HCT116 (cell line): ENCODE results near the gene SLC29A1. TPM values are rescaled to one million over a fixed set of nuclear protein-coding genes. Genes with fewer than 3 reads are reported as not detected.

ENCODE experiments used
- ATAC-seq: fragments of 200-7000 bp; cut with Tn5 transposase; 2 replicates; pipeline ENCODE4 v1.9.1; 2020; ENCODE audit warnings: mild to moderate bottlenecking, moderate library complexity
- BruUV-seq: library from RNA; stranded (reverse); fragments of 400-500 nt; replicated peaks from 2 replicates; lab custom pipeline; 2021; lab: Mats Ljungman, UMichigan
- CTCF ChIA-PET: fragments of 300-600 bp; sonication (Branson Sonifier 250); formaldehyde crosslinking; loops from one replicate; lab custom pipeline; 2021; ENCODE audit warnings: antibody characterized with exemption; lab: Charles Lee
- POLR2A ChIA-PET: fragments of 300-600, 350-600 bp; sonication (Branson Sonifier 250); formaldehyde crosslinking; loops from one replicate; lab custom pipeline; 2021; ENCODE audit warnings: antibody characterized with exemption; lab: Charles Lee
- RAD21 ChIA-PET, 2 experiments: fragments of 300-600 bp; sonication (Branson Sonifier 250); formaldehyde crosslinking; loops; one replicate each; lab custom pipeline; 2023; ENCODE audit warnings: low total read pairs in 2 of 2; ENCODE audit not compliant: uncharacterized antibody in 2 of 2, unreplicated experiment in 2 of 2, low non-redundant PET in 1 of 2; lab: Charles Lee
- DNase-seq: peaks from one replicate; pipeline ENCODE4 v3.0.0-alpha.2; 2010; ENCODE audit warnings: low read depth, low spot score
- H2AFZ ChIP-seq: fragments of 200-600 bp; shearing (Covaris generic), sonication (generic); 2 replicates; pipeline ENCODE4 v1.6.1; 2017; ENCODE audit warnings: low read depth, mixed run types, mixed read lengths, antibody characterized with exemption, low read length; ENCODE audit not compliant: poor library complexity, severe bottlenecking
- H3K27ac ChIP-seq: 2 replicates; pipeline ENCODE4 v1.5.1; 2012; ENCODE audit warnings: low read depth, low read length
- H3K27me3 ChIP-seq: fragments of 200-600 bp; sonication (generic); 2 replicates; pipeline ENCODE4 v1.6.1; 2016; ENCODE audit warnings: mixed run types, low read length, mixed read lengths; ENCODE audit not compliant: insufficient read depth
- H3K36me3 ChIP-seq, 2 experiments: fragments of 200-500 bp in 1 of 2; fragments of 200-600 bp in 1 of 2; sonication (Bioruptor generic) in 1 of 2; sonication (generic) in 1 of 2; 2 replicates each; pipeline versions ENCODE4 v1.5.1 to v1.6.1; 2014 to 2016; ENCODE audit warnings: low read length in 2 of 2, inconsistent platforms in 1 of 2, mixed read lengths in 1 of 2, mixed run types in 1 of 2; ENCODE audit not compliant: insufficient read depth in 2 of 2, control insufficient read depth in 1 of 2
- H3K4me1 ChIP-seq, 2 experiments: fragments of 200-600 bp in 1 of 2; sonication (generic) in 1 of 2; 2 replicates each; pipeline versions ENCODE4 v1.5.1 to v1.6.1; 2012 to 2017; ENCODE audit warnings: low read length in 2 of 2, inconsistent platforms in 1 of 2, mild to moderate bottlenecking in 1 of 2, mixed read lengths in 1 of 2, mixed run types in 1 of 2, moderate library complexity in 1 of 2; ENCODE audit not compliant: insufficient read depth in 2 of 2, control insufficient read depth in 1 of 2
- H3K4me2 ChIP-seq: fragments of 200-600 bp; sonication (generic); 2 replicates; pipeline ENCODE4 v1.6.1; 2017; ENCODE audit warnings: mixed run types, low read length, mixed read lengths
- H3K4me3 ChIP-seq, 2 experiments: fragments of 200-600 bp in 1 of 2; sonication (generic) in 1 of 2; replicated peaks in 1 of 2; 2 replicates each; pipeline ENCODE4 v1.5.1; 2011 to 2016; ENCODE audit warnings: low read length in 2 of 2, control low read depth in 1 of 2, low read depth in 1 of 2, mild to moderate bottlenecking in 1 of 2, mixed read lengths in 1 of 2, mixed run types in 1 of 2
- H3K79me2 ChIP-seq: fragments of 200-600 bp; sonication (generic); 2 replicates; pipeline ENCODE4 v1.6.1; 2017; ENCODE audit warnings: mild to moderate bottlenecking, mixed run types, low read length, moderate library complexity, mixed read lengths; ENCODE audit not compliant: insufficient read depth
- H3K9ac ChIP-seq: fragments of 200-600 bp; sonication (generic); 2 replicates; pipeline ENCODE4 v1.6.1; 2016; ENCODE audit warnings: low read length, mixed read lengths
- H3K9me2 ChIP-seq: fragments of 200-600 bp; sonication (generic), shearing (Covaris generic); 2 replicates; pipeline ENCODE4 v1.6.1; 2017; ENCODE audit warnings: mixed run types, mild to moderate bottlenecking, moderate library complexity; ENCODE audit not compliant: insufficient read depth
- H3K9me3 ChIP-seq, 2 experiments: fragments of 200-500 bp in 1 of 2; fragments of 200-600 bp in 1 of 2; sonication (Bioruptor generic) in 1 of 2; sonication (generic) in 1 of 2; 2 replicates each; pipeline ENCODE4 v1.6.1; 2014 to 2017; ENCODE audit warnings: low read length in 2 of 2, mixed read lengths in 2 of 2, inconsistent platforms in 1 of 2, low read depth in 1 of 2, mild to moderate bottlenecking in 1 of 2, mixed run types in 1 of 2, moderate library complexity in 1 of 2; ENCODE audit not compliant: control insufficient read depth in 1 of 2, insufficient read depth in 1 of 2
- H4K20me1 ChIP-seq: fragments of 200-600 bp; sonication (generic), shearing (Covaris generic); 2 replicates; pipeline ENCODE4 v1.6.1; 2017; ENCODE audit warnings: mixed run types, mild to moderate bottlenecking, moderate library complexity; ENCODE audit not compliant: insufficient read depth
- CBX3 ChIP-seq: IDR thresholded peaks from 2 replicates; pipeline ENCODE4 v1.6.1; 2012; ENCODE audit warnings: low read depth
- EGR1 ChIP-seq: IDR thresholded peaks from 2 replicates; pipeline ENCODE4 v1.6.1; 2012; ENCODE audit warnings: low read depth
- ELF1 ChIP-seq: IDR thresholded peaks from 2 replicates; pipeline ENCODE4 v1.6.1; 2012; ENCODE audit warnings: low read depth, borderline replicate concordance
- EZH2 ChIP-seq: fragments of 200-600 bp; sonication (generic); IDR thresholded peaks from 2 replicates; pipeline ENCODE4 v1.6.1; 2017; ENCODE audit warnings: antibody characterized with exemption, mixed run types
- EZH2phosphoT487 ChIP-seq: fragments of 200-600 bp; IDR thresholded peaks from 2 replicates; pipeline ENCODE4 v1.6.1; 2018; ENCODE audit warnings: antibody characterized with exemption, borderline replicate concordance
- JUND ChIP-seq: IDR thresholded peaks from 2 replicates; pipeline ENCODE4 v1.6.1; 2012
- POLR2A ChIP-seq: IDR thresholded peaks from 2 replicates; pipeline ENCODE4 v1.7.0; 2011; ENCODE audit warnings: borderline replicate concordance; ENCODE audit not compliant: insufficient read depth, insufficient read length; ENCODE audit errors: extremely low read depth
- POLR2AphosphoS5 ChIP-seq: IDR thresholded peaks from 2 replicates; pipeline ENCODE4 v1.6.1; 2011; ENCODE audit warnings: mild to moderate bottlenecking, low read depth, low read length, moderate library complexity
- SIN3A ChIP-seq: IDR thresholded peaks from 2 replicates; pipeline ENCODE4 v1.6.1; 2012; ENCODE audit warnings: low read depth
- ZNF274 ChIP-seq: fragments of 200-500 bp; sonication (Bioruptor generic); IDR thresholded peaks from 2 replicates; pipeline ENCODE4 v1.6.1; 2014; ENCODE audit warnings: mild to moderate bottlenecking, low read depth, low read length, inconsistent platforms
- intact Hi-C: fragments of 100-400 bp; cut with micrococcal nuclease; formaldehyde crosslinking; loops from 2 replicates; pipeline ENCODE4 v1.10.0; 2022
- total RNA-seq: library from RNA; stranded (reverse); gene quantifications from one replicate; pipeline ENCODE4 v1.2.1, GENCODE V29; 2021; ENCODE audit not compliant: unreplicated experiment
- TF ChIP-seq, protein P1 (sequence below), 3 experiments: fragments of 200-600 bp in 1 of 3; sonication (generic) in 1 of 3; IDR thresholded peaks in 2 of 3; conservative IDR thresholded peaks in 1 of 3; 2 replicates each; pipeline ENCODE4 v1.5.1; 2012 to 2017; ENCODE audit warnings: low read depth in 2 of 3, low read length in 2 of 3, antibody characterized with exemption in 1 of 3, borderline replicate concordance in 1 of 3, control low read depth in 1 of 3, mild to moderate bottlenecking in 1 of 3, mixed read lengths in 1 of 3, mixed run types in 1 of 3, moderate library complexity in 1 of 3; ENCODE audit not compliant: insufficient read depth in 1 of 3
- TF ChIP-seq, protein P2 (sequence below): IDR thresholded peaks from 2 replicates; pipeline ENCODE4 v1.6.1; 2012; ENCODE audit warnings: low read depth
- TF ChIP-seq, protein P3 (sequence below): IDR thresholded peaks from 2 replicates; pipeline ENCODE4 v1.6.1; 2012
- TF ChIP-seq, protein P4 (sequence below): IDR thresholded peaks from 2 replicates; pipeline ENCODE4 v1.6.1; 2011; ENCODE audit warnings: mild to moderate bottlenecking, low read length, moderate library complexity; ENCODE audit not compliant: insufficient replicate concordance; ENCODE audit errors: extremely low read depth
- TF ChIP-seq, protein P5 (sequence below): IDR thresholded peaks from 2 replicates; pipeline ENCODE4 v1.6.1; 2012

Gene SLC29A1
- total RNA-seq, 1 experiment from 2014 or later: 67.6 TPM

DNA sequence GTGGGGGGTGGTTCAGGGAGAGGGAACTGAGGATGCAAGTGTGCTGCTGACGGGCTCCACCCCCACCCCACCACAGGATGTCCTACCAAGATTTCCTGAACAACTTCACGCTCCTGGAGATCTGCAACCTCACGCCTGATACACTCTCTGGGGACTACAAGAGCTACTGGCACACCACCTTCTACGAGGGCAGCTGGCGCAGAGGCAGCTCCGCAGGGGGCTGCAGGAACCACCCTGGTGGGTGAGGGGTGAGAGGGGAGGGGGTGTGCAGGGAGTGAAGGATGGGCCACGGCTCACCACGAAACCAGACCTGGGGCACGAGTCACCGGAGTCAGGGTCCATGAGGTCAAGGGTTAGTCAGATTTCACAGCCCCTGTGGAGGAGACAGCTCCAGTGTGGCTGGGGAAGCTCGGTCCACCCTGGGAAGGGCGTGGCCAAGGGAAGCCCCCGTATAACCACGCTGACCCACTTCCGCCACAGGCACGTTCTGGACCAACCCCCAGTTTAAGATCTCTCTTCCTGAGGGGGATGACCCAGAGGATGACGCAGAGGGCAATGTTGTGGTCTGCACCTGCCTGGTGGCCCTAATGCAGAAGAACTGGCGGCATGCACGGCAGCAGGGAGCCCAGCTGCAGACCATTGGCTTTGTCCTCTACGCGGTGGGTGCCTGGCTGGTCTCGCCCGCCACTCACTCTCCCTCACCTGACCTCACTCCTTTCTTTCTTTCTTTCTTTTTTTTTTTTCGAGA, 46.5 kb upstream of the SLC29A1 start:
- CTCF ChIA-PET: no interaction called here
- DNase-seq: no peak
- Histone ChIP-seq H3K27me3 (no peaks in the 10 kb centered on the region), H2AFZ (no peak overlapping the region), H3K4me3 (no peak overlapping the region), H3K79me2 (no peaks in the 10 kb centered on the region), H3K36me3 (no peaks in the 10 kb centered on the region), H3K4me2 (no peak overlapping the region), H3K9me2 (no peaks in the 10 kb centered on the region), H3K9me3 (no peaks in the 10 kb centered on the region), H3K27ac (no peak overlapping the region), H4K20me1 (no peaks in the 10 kb centered on the region), H3K4me1 (peaks cover 3 to 32% of the 10 kb centered on the region in 2 experiments; a peak in 3 of 4 replicates), H3K9ac (no peak overlapping the region)
- intact Hi-C loops: no loop called here
- no TSS peak for BruUV-seq
- no peak for ATAC-seq
- TF ChIP-seq, protein P1, sequence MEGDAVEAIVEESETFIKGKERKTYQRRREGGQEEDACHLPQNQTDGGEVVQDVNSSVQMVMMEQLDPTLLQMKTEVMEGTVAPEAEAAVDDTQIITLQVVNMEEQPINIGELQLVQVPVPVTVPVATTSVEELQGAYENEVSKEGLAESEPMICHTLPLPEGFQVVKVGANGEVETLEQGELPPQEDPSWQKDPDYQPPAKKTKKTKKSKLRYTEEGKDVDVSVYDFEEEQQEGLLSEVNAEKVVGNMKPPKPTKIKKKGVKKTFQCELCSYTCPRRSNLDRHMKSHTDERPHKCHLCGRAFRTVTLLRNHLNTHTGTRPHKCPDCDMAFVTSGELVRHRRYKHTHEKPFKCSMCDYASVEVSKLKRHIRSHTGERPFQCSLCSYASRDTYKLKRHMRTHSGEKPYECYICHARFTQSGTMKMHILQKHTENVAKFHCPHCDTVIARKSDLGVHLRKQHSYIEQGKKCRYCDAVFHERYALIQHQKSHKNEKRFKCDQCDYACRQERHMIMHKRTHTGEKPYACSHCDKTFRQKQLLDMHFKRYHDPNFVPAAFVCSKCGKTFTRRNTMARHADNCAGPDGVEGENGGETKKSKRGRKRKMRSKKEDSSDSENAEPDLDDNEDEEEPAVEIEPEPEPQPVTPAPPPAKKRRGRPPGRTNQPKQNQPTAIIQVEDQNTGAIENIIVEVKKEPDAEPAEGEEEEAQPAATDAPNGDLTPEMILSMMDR (IDR thresholded peaks at IDR 0.05 in 2 of 3, conservative IDR thresholded peaks at IDR 0.05 in 1 of 3; ENCODE audit: borderline replicate concordance in 1 of 3, insufficient read depth in 1 of 3, low read depth in 2 of 3, low read length in 2 of 3): no peak
- no peak for TF ChIP-seq EGR1
- no peak for TF ChIP-seq ELF1
- TF ChIP-seq SIN3A: no peak
- TF ChIP-seq, protein P2, sequence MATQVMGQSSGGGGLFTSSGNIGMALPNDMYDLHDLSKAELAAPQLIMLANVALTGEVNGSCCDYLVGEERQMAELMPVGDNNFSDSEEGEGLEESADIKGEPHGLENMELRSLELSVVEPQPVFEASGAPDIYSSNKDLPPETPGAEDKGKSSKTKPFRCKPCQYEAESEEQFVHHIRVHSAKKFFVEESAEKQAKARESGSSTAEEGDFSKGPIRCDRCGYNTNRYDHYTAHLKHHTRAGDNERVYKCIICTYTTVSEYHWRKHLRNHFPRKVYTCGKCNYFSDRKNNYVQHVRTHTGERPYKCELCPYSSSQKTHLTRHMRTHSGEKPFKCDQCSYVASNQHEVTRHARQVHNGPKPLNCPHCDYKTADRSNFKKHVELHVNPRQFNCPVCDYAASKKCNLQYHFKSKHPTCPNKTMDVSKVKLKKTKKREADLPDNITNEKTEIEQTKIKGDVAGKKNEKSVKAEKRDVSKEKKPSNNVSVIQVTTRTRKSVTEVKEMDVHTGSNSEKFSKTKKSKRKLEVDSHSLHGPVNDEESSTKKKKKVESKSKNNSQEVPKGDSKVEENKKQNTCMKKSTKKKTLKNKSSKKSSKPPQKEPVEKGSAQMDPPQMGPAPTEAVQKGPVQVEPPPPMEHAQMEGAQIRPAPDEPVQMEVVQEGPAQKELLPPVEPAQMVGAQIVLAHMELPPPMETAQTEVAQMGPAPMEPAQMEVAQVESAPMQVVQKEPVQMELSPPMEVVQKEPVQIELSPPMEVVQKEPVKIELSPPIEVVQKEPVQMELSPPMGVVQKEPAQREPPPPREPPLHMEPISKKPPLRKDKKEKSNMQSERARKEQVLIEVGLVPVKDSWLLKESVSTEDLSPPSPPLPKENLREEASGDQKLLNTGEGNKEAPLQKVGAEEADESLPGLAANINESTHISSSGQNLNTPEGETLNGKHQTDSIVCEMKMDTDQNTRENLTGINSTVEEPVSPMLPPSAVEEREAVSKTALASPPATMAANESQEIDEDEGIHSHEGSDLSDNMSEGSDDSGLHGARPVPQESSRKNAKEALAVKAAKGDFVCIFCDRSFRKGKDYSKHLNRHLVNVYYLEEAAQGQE: no peak
- TF ChIP-seq EZH2phosphoT487: no peak
- TF ChIP-seq JUND: no peak
- TF ChIP-seq CBX3: no peak
- TF ChIP-seq EZH2: no peak
- TF ChIP-seq, protein P3, sequence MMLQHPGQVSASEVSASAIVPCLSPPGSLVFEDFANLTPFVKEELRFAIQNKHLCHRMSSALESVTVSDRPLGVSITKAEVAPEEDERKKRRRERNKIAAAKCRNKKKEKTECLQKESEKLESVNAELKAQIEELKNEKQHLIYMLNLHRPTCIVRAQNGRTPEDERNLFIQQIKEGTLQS: no peak
- TF ChIP-seq ZNF274: no peak
- no peak for TF ChIP-seq POLR2A
- TF ChIP-seq, protein P4, sequence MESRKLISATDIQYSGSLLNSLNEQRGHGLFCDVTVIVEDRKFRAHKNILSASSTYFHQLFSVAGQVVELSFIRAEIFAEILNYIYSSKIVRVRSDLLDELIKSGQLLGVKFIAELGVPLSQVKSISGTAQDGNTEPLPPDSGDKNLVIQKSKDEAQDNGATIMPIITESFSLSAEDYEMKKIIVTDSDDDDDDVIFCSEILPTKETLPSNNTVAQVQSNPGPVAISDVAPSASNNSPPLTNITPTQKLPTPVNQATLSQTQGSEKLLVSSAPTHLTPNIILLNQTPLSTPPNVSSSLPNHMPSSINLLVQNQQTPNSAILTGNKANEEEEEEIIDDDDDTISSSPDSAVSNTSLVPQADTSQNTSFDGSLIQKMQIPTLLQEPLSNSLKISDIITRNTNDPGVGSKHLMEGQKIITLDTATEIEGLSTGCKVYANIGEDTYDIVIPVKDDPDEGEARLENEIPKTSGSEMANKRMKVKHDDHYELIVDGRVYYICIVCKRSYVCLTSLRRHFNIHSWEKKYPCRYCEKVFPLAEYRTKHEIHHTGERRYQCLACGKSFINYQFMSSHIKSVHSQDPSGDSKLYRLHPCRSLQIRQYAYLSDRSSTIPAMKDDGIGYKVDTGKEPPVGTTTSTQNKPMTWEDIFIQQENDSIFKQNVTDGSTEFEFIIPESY: no peak
- TF ChIP-seq POLR2AphosphoS5: no peak
- TF ChIP-seq, protein P5, sequence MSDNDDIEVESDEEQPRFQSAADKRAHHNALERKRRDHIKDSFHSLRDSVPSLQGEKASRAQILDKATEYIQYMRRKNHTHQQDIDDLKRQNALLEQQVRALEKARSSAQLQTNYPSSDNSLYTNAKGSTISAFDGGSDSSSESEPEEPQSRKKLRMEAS: no peak
- POLR2A ChIA-PET: no interaction called here
- RAD21 ChIA-PET: no interaction called here
